AG09319 (cell line): ENCODE results near the gene MAP3K9.

Experiments used
- DNase-seq: peaks from one replicate; pipeline ENCODE4 v3.0.0-alpha.2; 2010; ENCODE audit warnings: low read depth; ENCODE audit errors: extremely low read depth
- TF ChIP-seq, protein P1 (sequence below): IDR thresholded peaks from 2 replicates; pipeline ENCODE4 v1.5.1; 2011; ENCODE audit warnings: low read depth, mild to moderate bottlenecking, inconsistent platforms, low read length, moderate library complexity

Gene MAP3K9

DNA sequence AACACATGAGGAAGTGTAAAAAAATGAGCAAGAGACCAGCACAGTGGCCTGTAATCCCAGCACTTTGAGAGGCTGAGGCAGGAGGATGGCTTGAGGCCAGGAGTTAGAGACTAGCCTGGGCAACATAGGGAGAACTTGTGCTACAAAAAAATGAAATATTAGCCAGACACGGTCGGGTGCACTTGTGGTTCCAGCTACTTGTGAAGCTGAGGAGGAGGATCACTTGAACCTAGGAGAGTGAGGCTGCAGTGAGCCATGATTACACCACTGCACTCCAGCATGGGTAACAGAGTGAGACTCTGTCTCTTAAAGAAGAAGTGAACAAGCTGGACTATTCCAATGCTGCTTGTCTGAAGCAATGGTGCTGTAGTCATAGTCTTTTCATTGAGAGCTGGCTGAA, 36.3 kb upstream of the MAP3K9 start:
- TF ChIP-seq, protein P1, sequence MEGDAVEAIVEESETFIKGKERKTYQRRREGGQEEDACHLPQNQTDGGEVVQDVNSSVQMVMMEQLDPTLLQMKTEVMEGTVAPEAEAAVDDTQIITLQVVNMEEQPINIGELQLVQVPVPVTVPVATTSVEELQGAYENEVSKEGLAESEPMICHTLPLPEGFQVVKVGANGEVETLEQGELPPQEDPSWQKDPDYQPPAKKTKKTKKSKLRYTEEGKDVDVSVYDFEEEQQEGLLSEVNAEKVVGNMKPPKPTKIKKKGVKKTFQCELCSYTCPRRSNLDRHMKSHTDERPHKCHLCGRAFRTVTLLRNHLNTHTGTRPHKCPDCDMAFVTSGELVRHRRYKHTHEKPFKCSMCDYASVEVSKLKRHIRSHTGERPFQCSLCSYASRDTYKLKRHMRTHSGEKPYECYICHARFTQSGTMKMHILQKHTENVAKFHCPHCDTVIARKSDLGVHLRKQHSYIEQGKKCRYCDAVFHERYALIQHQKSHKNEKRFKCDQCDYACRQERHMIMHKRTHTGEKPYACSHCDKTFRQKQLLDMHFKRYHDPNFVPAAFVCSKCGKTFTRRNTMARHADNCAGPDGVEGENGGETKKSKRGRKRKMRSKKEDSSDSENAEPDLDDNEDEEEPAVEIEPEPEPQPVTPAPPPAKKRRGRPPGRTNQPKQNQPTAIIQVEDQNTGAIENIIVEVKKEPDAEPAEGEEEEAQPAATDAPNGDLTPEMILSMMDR, result no peak
- no peak for DNase-seq

DNA sequence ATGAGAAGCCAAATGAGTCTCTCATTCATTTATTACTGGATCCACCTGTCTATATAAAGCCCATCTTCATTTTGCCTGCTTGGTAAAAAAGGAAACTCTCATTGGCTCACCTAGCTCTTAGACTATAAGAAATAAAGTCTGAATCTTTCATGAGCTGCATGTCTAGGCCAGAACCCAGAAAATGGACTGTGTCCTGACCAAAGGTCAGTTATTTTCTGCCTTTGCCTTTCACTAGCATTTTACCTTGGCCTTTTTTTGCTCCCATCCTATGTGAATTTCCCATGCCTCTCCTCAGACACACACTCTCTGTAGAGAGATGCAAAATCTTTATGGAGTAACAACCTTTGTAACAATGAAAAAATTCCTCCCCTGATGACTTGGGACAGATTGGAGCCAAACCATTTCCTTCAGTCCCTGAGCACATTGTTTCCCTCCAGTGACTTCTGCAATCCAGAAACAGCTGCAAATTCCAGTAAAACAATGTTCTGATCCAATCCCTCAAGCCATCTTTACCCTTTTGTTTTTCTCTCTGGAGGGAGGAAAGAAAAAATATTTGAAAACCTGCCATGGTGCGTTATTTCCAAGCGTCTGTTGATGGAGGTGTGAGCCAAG, 33.6 kb upstream of the MAP3K9 start:
- DNase-seq, result no peak
- TF ChIP-seq, protein P1, result no peak

DNA sequence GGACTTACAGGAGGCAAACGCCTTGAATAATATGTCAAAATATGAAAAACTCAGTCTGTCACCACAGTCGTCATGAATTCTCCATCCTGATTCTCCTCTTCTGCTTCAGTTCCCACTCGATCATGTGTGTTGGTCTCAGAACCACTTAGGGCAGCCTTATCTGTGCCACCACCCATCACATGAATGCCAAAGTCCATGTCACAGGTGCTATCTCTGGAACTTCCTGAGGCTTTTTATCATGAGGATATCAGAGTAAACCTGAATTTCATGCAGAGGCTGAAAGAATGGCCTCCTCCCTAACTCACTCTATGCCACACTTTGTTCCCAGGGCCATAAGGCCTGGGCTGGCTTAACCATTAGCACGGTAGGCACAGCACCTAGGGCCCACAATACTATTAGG, 28.8 kb upstream of the MAP3K9 start:
- TF ChIP-seq, protein P1, result no peak
- DNase-seq, result no peak

DNA sequence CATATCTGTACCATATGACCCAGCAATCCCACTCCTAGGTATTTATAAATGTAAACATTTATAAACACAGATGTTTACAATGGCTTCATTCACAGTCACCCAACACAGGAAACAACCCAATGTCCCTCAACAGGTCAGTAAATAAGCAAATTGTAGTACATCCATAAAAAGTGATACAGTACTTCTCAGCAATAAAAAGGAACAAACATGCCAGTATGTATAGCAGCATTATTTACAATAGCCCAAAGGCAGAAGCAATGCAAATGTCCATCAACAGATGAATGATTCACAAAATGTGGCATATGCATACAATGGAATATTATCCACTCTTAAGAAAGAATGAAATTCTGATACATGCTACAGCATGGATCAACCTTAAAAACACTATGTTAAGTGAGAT, 27.6 kb upstream of the MAP3K9 start:
- no peak for DNase-seq
- TF ChIP-seq, protein P1, result no peak

DNA sequence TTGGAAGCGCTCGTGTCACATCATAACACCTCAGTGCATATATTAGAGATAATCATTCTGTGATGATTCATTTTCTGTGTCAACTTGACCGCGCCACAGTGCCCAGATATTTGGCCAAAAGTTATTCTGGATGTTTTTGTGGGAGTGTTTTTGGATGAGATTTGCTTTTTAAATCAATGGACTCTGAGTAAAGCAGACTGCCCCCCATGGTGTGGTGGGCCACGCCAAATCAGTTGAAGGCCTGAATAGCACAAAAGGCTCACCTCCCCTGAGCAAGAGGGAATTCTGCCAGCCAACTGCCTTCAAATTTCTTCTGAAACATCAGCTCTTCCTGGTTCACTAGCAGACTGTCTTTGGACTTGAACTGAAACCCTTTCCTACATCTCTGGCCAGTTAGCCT, 24.6 kb upstream of the MAP3K9 start:
- DNase-seq, result no peak
- TF ChIP-seq, protein P1, result no peak

DNA sequence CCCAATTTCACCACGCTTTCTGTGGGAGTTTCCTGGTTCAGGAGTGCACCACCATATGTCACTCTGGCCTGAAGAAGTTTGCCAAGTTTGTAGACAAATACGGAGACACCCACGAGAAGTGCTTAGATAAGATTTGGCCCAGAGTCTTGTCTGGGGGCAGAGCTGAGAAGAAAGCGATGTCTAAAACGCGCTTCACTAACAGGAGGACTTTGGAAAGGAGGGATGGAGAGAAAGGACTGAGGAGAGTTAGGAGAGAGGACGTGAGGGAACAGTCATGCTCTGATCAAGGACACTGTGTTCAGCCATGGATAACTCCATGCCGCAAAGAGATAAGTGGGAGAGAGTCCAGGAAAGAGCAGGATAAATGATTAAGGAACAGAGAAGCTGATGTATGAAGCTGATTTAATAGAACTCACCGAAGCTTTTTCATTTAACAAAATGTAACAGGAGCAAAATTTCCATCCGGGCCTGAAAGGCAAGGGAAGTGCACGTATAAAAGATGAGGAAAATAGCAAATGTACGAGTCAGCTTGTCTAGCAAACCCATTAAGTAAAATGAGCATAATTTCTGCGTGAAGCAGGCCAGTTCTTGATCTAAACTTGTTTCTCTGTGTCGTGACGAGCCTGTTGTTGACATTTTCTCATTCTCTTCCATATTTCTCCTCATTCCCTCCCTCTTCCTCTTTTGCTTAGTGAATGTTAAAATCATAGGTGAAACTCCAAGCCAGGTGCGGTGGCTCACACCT, 23.4 kb upstream of the MAP3K9 start:
- DNase-seq, result no peak
- TF ChIP-seq, protein P1, result no peak

DNA sequence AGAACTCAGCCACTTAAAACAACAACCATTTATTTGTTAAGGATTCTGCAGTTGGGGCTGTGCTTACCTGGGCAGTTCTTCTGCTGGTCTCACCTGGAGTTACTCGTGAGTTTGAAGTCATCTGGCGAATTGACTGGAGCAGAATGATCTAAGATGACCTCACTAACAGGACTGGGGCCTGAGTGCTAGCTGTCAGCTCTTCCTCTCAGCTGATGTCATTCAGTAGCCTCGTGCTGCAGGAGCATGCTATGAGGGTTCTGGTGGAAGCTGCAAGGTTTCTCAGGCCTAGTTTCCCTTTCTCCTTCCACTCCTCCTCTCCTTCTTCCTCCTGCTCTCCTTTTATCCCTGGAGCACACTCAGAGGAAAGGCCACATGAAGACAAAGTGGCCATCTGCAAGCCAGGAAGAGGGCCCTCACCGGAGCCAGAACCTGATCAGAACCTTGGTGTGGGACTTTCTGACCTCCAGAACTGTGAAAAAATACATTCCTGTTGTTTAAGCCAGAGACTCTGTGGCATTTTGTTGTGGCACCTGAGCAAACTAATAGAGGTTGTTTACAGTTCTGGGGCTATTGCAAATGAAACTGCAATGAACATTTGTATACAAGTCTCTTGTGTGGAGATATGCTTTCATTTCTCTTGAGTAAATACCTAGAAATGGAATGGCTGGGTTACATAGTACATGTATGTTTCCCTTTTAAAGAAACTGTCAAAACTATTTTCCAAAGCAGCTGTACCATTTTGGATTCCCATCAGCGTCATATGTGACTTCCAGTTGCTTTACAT, 21.9 kb upstream of the MAP3K9 start:
- DNase-seq, result no peak
- TF ChIP-seq, protein P1, result no peak
